Pancreas (tissue), 10 donors: ENCODE measurements around the gene S100G. TPM values are rescaled to one million over a fixed set of nuclear protein-coding genes. Genes with fewer than 3 reads are reported as not detected.
A peak's percentile ranks its signal among the peaks of the same experiment; 100 is the strongest.

Experiments
- ATAC-seq, 4 donors: fragments of 200-7000 bp; cut with Tn5 transposase; one replicate each; pipeline versions ENCODE4 v1.8.0 to v1.9.1; 2020; ENCODE audit warnings: mild to moderate bottlenecking in 4 of 4, moderate library complexity in 4 of 4
- DNase-seq, 6 donors: peaks; one replicate each; pipeline ENCODE4 v3.0.0-alpha.2; 2020
- FAIRE-seq: peaks from 2 replicates; lab custom pipeline; 2012; peaks lifted over from hg19 to GRCh38; lab: Jason Lieb, UNC
- H3K27ac ChIP-seq, 4 donors: fragments of 200-600 bp; sonication (generic); 1 replicate in 3 of 4; 2 replicates in 1 of 4; pipeline versions ENCODE4 v1.5.0 to v1.8.0; 2020
- H3K27me3 ChIP-seq, 4 donors: fragments of 200-600 bp; one replicate each; pipeline ENCODE4 v1.8.0; 2021
- H3K36me3 ChIP-seq, 3 donors: fragments of 200-600 bp; sonication (generic) in 1 of 3; one replicate each; pipeline versions ENCODE4 v1.5.0 to v1.8.0; 2020 to 2021
- H3K4me1 ChIP-seq, 3 donors: fragments of 200-600 bp; one replicate each; pipeline ENCODE4 v1.8.0; 2021
- H3K4me3 ChIP-seq, 4 donors: fragments of 200-600 bp; sonication (generic) in 2 of 4; one replicate each; pipeline versions ENCODE4 v1.5.0 to v1.8.0; 2020 to 2021
- H3K9me3 ChIP-seq, 4 donors: fragments of 200-600 bp; one replicate each; pipeline ENCODE4 v1.8.0; 2021
- WGBS, 2 donors: extraction: QIAGEN DNeasy Blood & Tissue Kit; methylation state at CpG; one replicate each; pipeline ENCODE4 v1.1.7; 2013; 5-methylcytosine and 5-hydroxymethylcytosine counted together
- intact Hi-C, 3 donors: fragments of 100-400 bp; cut with DNase I; formaldehyde crosslinking; loops; one replicate each; pipeline versions ENCODE4 v1.11.1 to v1.14.2; 2022
- polyA plus RNA-seq, 2 donors: library from polyadenylated mRNA; stranded (reverse); fragments of 200-250 nt; gene quantifications; one replicate each; pipeline ENCODE4 v1.2.3, GENCODE V29; 2013
- total RNA-seq, 6 donors: library from RNA; stranded (reverse); fragmentation: NEBNext Ultra II Directional in 4 of 6; extraction: Animal tissue kit (Norgen Biotek cat#: 25700) in 4 of 6; gene quantifications; one replicate each; pipeline versions ENCODE4 v1.2.1 to v1.2.4, GENCODE V29; 2021 to 2023
- TF ChIP-seq, protein P1 (sequence below), 4 donors: fragments of 200-600 bp; sonication (generic) in 3 of 4; IDR thresholded peaks; one replicate each; pipeline versions ENCODE4 v1.5.0 to v1.8.0; 2021; ENCODE audit warnings: antibody characterized with exemption in 4 of 4
- donor health status: healthy with polysubstance abuse.
- donor health status: DM: no; HTN: no; CAD: no; lungs with moderate emphysema.
- donor health status: DM: no; HTN: no; CAD: no.
- donor health status: control.
- donor health status: control.
- donor health status: Bipolar disorder and iron deficiency.
- donor health status: DM: yes; HTN: yes; CAD: no.
- donor health status: DM: no; HTN: no; CAD: no.
- donor health status: DM: no; HTN: no; CAD: no.
- donor health status: DM: yes; HTN: yes; CAD: no.

S100G gene
- total and polyA plus RNA-seq, 8 donors: not detected

DNA sequence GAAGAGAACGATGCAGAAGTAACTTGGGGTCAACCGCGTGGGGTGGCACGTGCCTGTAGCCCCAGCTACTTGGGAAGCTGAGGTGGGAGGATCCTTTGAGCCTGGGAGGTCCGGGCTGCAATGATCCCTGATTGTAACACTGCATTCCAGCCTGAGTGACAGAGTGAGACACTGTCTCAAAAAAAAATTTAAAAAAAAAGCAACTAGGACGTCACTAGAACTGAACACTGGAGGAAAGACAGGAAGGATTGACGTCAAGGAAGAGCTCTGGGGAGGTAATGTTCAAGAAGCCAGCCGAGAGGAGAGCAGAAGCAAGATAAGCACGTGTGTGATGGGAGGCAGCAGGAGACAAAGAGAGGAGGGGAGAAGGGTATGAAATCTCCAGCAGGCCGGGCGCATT is 28.7 kb downstream of the S100G start:
- Histone ChIP-seq H3K36me3 (peaks cover 0 to 4% (median 0%) of the 10 kb centered on the region in 3 donors), H3K27me3 (no peaks in the 10 kb centered on the region), H3K4me3 (no peak overlapping the region), H3K4me1 (no peaks in the 10 kb centered on the region), H3K27ac (no peak overlapping the region), H3K9me3 (no peaks in the 10 kb centered on the region)
- ATAC-seq (no peak), DNase-seq (no peak), FAIRE-seq (no peak)
- WGBS, 2 donors: 79 to 83% methylated on average over 11 of the region's 11 CpGs
- TF ChIP-seq, protein P1, sequence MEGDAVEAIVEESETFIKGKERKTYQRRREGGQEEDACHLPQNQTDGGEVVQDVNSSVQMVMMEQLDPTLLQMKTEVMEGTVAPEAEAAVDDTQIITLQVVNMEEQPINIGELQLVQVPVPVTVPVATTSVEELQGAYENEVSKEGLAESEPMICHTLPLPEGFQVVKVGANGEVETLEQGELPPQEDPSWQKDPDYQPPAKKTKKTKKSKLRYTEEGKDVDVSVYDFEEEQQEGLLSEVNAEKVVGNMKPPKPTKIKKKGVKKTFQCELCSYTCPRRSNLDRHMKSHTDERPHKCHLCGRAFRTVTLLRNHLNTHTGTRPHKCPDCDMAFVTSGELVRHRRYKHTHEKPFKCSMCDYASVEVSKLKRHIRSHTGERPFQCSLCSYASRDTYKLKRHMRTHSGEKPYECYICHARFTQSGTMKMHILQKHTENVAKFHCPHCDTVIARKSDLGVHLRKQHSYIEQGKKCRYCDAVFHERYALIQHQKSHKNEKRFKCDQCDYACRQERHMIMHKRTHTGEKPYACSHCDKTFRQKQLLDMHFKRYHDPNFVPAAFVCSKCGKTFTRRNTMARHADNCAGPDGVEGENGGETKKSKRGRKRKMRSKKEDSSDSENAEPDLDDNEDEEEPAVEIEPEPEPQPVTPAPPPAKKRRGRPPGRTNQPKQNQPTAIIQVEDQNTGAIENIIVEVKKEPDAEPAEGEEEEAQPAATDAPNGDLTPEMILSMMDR (IDR thresholded peaks at IDR 0.05): no peak
- intact Hi-C loops: no loop called here

GRCh38 chrX:16683007-16683664 is 33.2 kb downstream of the S100G start:
- no peak for DNase-seq
- H3K36me3 ChIP-seq: peaks cover 0 to 4% (median 0%) of the 10 kb centered on the region in 3 donors
- no peak overlapping the region for H3K27ac ChIP-seq
- intact Hi-C loops: no loop called here
- ATAC-seq: no peak
- H3K9me3 ChIP-seq: no peaks in the 10 kb centered on the region
- no peak for FAIRE-seq
- no peaks in the 10 kb centered on the region for H3K27me3 ChIP-seq
- WGBS, 2 donors: 87 to 88% methylated on average over 7 of the region's 7 CpGs
- no peaks in the 10 kb centered on the region for H3K4me1 ChIP-seq
- no peak overlapping the region for H3K4me3 ChIP-seq
- TF ChIP-seq, protein P1 (IDR thresholded peaks at IDR 0.05): no peak

DNA sequence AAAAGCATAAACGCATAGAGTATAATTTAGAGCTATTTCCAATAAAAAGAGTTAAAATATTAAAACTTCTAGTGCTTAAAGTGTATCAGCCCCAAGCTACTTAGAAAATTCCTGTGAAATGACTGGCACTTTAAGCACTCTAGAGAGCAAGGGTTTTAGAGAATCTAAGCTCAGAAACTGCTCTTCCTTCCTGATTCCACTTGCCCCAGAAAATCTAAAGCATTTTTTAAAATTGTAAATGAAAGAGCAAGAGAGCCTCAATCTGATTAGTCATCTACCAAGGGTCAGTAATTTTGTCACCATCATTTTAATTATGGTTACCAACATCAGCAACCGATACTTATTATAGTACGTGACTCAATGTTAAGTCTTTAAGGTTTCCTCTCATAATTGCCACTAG is 37.6 kb downstream of the S100G start:
- ATAC-seq (no peak), DNase-seq (no peak), FAIRE-seq (no peak)
- TF ChIP-seq, protein P1 (IDR thresholded peaks at IDR 0.05): no peak
- Histone ChIP-seq H3K4me1 (no peaks in the 10 kb centered on the region), H3K36me3 (peaks cover 0 to 9% (median 1%) of the 10 kb centered on the region in 3 donors), H3K27ac (no peak overlapping the region), H3K9me3 (no peaks in the 10 kb centered on the region), H3K27me3 (peaks cover 0 to 2% (median 0%) of the 10 kb centered on the region in 4 donors), H3K4me3 (no peak overlapping the region)
- 95 to 97% methylated on average over 3 of the region's 3 CpGs for WGBS, 2 donors
- intact Hi-C loops: no loop called here

GRCh38 chrX:16695079-16695676 is 45.2 kb downstream of the S100G start:
- WGBS, 2 donors: 39% methylated on average over 10 of the region's 10 CpGs
- Histone ChIP-seq H3K27ac (no peak overlapping the region), H3K36me3 (peaks cover 0 to 9% (median 0%) of the 10 kb centered on the region in 3 donors), H3K4me1 (no peaks in the 10 kb centered on the region), H3K9me3 (no peaks in the 10 kb centered on the region), H3K4me3 (no peak overlapping the region), H3K27me3 (no peaks in the 10 kb centered on the region)
- ATAC-seq (peak; percentile 56 to 82 (median 81)), DNase-seq (peak in 3 of 6 donors; percentile 57 to 86 (median 67)), FAIRE-seq (peak; percentile 83)
- TF ChIP-seq, protein P1 (IDR thresholded peaks at IDR 0.05): peak; percentile 85 to 94 (median 92)
- intact Hi-C loops: no loop called here

GRCh38 chrX:16696956-16697355 is 47.0 kb downstream of the S100G start:
- intact Hi-C loops: no loop called here
- no peaks in the 10 kb centered on the region for H3K36me3 ChIP-seq
- H3K9me3 ChIP-seq: no peaks in the 10 kb centered on the region
- TF ChIP-seq, protein P1 (IDR thresholded peaks at IDR 0.05): no peak
- no peak overlapping the region for H3K27ac ChIP-seq
- ATAC-seq: peak in 2 of 4 donors; percentile 49 to 78
- DNase-seq: peak in 1 of 6 donors; percentile 36
- H3K4me3 ChIP-seq: no peak overlapping the region
- no peak for FAIRE-seq
- WGBS, 2 donors: 40 to 42% methylated on average over 3 of the region's 3 CpGs
- H3K4me1 ChIP-seq: no peaks in the 10 kb centered on the region
- H3K27me3 ChIP-seq: no peaks in the 10 kb centered on the region
